HepG2 (cell line): ENCODE results near the gene CENPP.

Experiments
- CEBPB ChIP-seq: IDR thresholded peaks from 2 replicates; pipeline ENCODE4 v1.6.1; 2011; ENCODE audit warnings: low read depth, low read length, improper control_type of control experiment, borderline replicate concordance
- CTCF ChIP-seq: sonication (generic); formaldehyde crosslinking; IDR thresholded peaks from 2 replicates; pipeline ENCODE4 v1.5.0; 2020; ENCODE audit warnings: mild to moderate bottlenecking, missing genetic modification reagents, moderate library complexity
- EZH2 ChIP-seq: conservative IDR thresholded peaks from 2 replicates; pipeline ENCODE4 v1.6.1; 2012; ENCODE audit warnings: mild to moderate bottlenecking, low read depth, low read length, moderate library complexity
- GLMP ChIP-seq: sonication (generic); formaldehyde crosslinking; IDR thresholded peaks from 2 replicates; pipeline ENCODE4 v1.9.0; 2021; ENCODE audit warnings: missing genetic modification reagents, mild to moderate bottlenecking, borderline replicate concordance
- JUNB ChIP-seq: sonication (generic); formaldehyde crosslinking; IDR thresholded peaks from 2 replicates; pipeline ENCODE4 v1.8.0; 2022; ENCODE audit warnings: missing genetic modification reagents, mild to moderate bottlenecking, borderline replicate concordance
- JUND ChIP-seq: sonication (generic); formaldehyde crosslinking; IDR thresholded peaks from 2 replicates; pipeline ENCODE4 v1.8.0; 2022; ENCODE audit warnings: mild to moderate bottlenecking, missing genetic modification reagents
- MTA1 ChIP-seq: sonication (generic); formaldehyde crosslinking; IDR thresholded peaks from 2 replicates; pipeline ENCODE4 v1.4.0; 2020; ENCODE audit warnings: missing genetic modification reagents, mild to moderate bottlenecking, borderline replicate concordance
- ONECUT2 ChIP-seq: sonication (generic); formaldehyde crosslinking; IDR thresholded peaks from 2 replicates; pipeline ENCODE4 v1.4.0; 2020; ENCODE audit warnings: missing genetic modification reagents
- POLR2A ChIP-seq, 2 experiments: IDR thresholded peaks; 2 replicates each; pipeline ENCODE4 v1.6.1; 2011; ENCODE audit warnings: low read depth in 2 of 2, low read length in 2 of 2, mild to moderate bottlenecking in 1 of 2, moderate library complexity in 1 of 2; ENCODE audit not compliant: insufficient read depth in 1 of 2
- TAF1 ChIP-seq: sonication (generic); formaldehyde crosslinking; IDR thresholded peaks from 2 replicates; pipeline ENCODE4 v1.4.0; 2020; ENCODE audit warnings: missing genetic modification reagents
- U2AF1 ChIP-seq: fragments of 200-400 bp; formaldehyde crosslinking; optimal IDR thresholded peaks from 2 replicates; pipeline ENCODE3; 2017; ENCODE audit warnings: mild to moderate bottlenecking, low read depth, low read length
- ZNF589 ChIP-seq: sonication (generic); formaldehyde crosslinking; conservative IDR thresholded peaks from 2 replicates; pipeline ENCODE4 v1.8.0; 2022; ENCODE audit warnings: mild to moderate bottlenecking, moderate library complexity, missing genetic modification reagents

- TF ChIP-seq GLMP (CRISPR knock-in tag) (no peak), JUNB (CRISPR knock-in tag) (no peak), EZH2 (no peak), MTA1 (no peak), ZNF589 (no peak), CTCF (CRISPR knock-in tag) (no peak), JUND (no peak), CEBPB (no peak), POLR2A (IDR thresholded peaks at IDR 0.05; ENCODE audit: insufficient read depth in 1 of 2, low read depth in 2 of 2, low read length in 2 of 2) (no peak), ONECUT2 (CRISPR knock-in tag) (no peak), TAF1 (CRISPR knock-in tag) (no peak), U2AF1 (no peak)
Observed at GRCh38 chr9:92608909-92609445, 283.2 kb downstream of the CENPP start.
